HG03064 (cell line): ENCODE results near the gene TMEM231.
"Not testable (repeated sequence)": the region's sequence is repeated elsewhere in the genome, so short reads cannot be mapped to it uniquely, and the experiment has no call there.

Source experiments
- ATAC-seq: cut with Tn5 transposase; IDR thresholded peaks from one replicate; pipeline ENCODE4 v1.9.1; 2021; ENCODE audit warnings: low read depth; ENCODE audit not compliant: unreplicated experiment

The TMEM231 gene

GRCh38 chr16:75555707-75556430, at the start of gene TMEM231:
Gene TMEM231 (minus strand): TSS chr16:75556252. CDS start chr16:75556209, 43 bp downstream.
- peak; percentile 97 for ATAC-seq

- no peak for ATAC-seq
Measured at GRCh38 chr16:75603241-75603640, 47.2 kb upstream of the TMEM231 start.

- ATAC-seq, result no peak
Measured at GRCh38 chr16:75599452-75600277, 43.6 kb upstream of the TMEM231 start.

GRCh38 chr16:75593825-75594820, 38.1 kb upstream of the TMEM231 start:
- ATAC-seq, result no peak

GRCh38 chr16:75593308-75593707, 37.3 kb upstream of the TMEM231 start:
- ATAC-seq, result no peak

GRCh38 chr16:75591927-75592326, 35.9 kb upstream of the TMEM231 start:
- ATAC-seq, result not testable (repeated sequence)

- no peak for ATAC-seq
Measured at GRCh38 chr16:75590920-75591843, 35.1 kb upstream of the TMEM231 start.

GRCh38 chr16:75589306-75589705, 33.3 kb upstream of the TMEM231 start:
- no peak for ATAC-seq

- ATAC-seq, result no peak
Measured at GRCh38 chr16:75588716-75589115, 32.7 kb upstream of the TMEM231 start.

- ATAC-seq, result no peak
Measured at GRCh38 chr16:75584108-75584507, 28.1 kb upstream of the TMEM231 start.

GRCh38 chr16:75579281-75579834, 23.3 kb upstream of the TMEM231 start:
- ATAC-seq, result no peak

GRCh38 chr16:75578725-75579124, 22.7 kb upstream of the TMEM231 start:
- no peak for ATAC-seq

- no peak for ATAC-seq
Measured at GRCh38 chr16:75578212-75578611, 22.2 kb upstream of the TMEM231 start.

GRCh38 chr16:75576384-75576811, 20.3 kb upstream of the TMEM231 start:
- ATAC-seq, result no peak

GRCh38 chr16:75575958-75576357, 19.9 kb upstream of the TMEM231 start:
- no peak for ATAC-seq

- no peak for ATAC-seq
Measured at GRCh38 chr16:75573955-75574354, 17.9 kb upstream of the TMEM231 start.

- ATAC-seq, result no peak
Measured at GRCh38 chr16:75572864-75573542, 17.0 kb upstream of the TMEM231 start.

- no peak for ATAC-seq
Measured at GRCh38 chr16:75570396-75571065, 14.5 kb upstream of the TMEM231 start.
